ENCODE data around the gene SIRT7.
"Not testable (repeated sequence)": the region's sequence is repeated elsewhere in the genome, so short reads cannot be mapped to it uniquely, and the experiment has no call there.

GRCh38 chr17:81918333-81918669 lies 325 bp upstream of the SIRT7 start:
- TF ChIP-seq, protein P1, sequence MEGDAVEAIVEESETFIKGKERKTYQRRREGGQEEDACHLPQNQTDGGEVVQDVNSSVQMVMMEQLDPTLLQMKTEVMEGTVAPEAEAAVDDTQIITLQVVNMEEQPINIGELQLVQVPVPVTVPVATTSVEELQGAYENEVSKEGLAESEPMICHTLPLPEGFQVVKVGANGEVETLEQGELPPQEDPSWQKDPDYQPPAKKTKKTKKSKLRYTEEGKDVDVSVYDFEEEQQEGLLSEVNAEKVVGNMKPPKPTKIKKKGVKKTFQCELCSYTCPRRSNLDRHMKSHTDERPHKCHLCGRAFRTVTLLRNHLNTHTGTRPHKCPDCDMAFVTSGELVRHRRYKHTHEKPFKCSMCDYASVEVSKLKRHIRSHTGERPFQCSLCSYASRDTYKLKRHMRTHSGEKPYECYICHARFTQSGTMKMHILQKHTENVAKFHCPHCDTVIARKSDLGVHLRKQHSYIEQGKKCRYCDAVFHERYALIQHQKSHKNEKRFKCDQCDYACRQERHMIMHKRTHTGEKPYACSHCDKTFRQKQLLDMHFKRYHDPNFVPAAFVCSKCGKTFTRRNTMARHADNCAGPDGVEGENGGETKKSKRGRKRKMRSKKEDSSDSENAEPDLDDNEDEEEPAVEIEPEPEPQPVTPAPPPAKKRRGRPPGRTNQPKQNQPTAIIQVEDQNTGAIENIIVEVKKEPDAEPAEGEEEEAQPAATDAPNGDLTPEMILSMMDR (IDR thresholded peaks at IDR 0.05), result not testable (repeated sequence)
- TF ChIP-seq POLR2A (IDR thresholded peaks at IDR 0.05), result not testable (repeated sequence)

Measured in adrenal gland (tissue), 5 donors.